ENCODE data around the gene CPNE2.
A peak's percentile ranks its signal among the peaks of the same experiment; 100 is the strongest.

Gene CPNE2

DNA sequence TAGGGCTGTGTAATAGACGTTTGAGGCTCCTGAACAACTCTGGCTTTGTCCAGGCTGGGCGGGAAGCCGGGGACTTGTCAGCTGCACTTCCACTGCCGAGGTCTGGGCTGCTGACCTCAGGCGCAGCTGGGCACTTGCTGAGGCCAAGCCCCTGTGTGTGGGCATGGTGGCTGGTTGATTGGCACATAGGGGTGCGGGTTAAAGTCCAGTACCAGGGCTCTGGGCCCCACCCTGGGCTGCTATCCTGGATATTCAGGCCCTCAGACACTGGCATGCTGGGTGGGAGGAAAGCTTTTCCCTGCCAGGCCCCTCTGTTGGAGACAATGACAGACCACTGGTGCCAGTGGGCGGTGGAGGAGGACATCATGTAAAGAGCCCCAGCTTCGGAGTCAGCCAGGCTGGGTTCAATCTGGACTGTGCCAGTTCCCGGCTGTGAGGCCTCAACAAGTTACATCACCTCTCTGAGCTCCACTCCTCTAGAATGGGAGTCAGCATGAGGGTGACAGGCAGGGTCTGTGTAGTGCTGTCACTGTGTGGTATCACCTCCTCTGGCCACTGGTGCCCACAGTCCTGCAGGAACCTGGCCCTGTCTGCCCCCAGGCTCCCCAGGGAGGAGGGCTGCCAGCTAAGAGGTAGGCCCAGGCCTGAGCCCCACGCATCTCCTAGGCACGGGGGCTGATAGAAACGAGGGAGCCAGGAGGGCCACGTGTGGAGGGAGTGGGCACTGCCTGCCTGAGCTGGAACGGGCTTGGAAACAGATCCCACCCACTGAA, 51.0 kb downstream of the CPNE2 start:
- peaks cover 16% of the 10 kb centered on the region for H3K4me1 ChIP-seq (ENCODE audit: control insufficient read depth, low read depth, low read length)

DNA sequence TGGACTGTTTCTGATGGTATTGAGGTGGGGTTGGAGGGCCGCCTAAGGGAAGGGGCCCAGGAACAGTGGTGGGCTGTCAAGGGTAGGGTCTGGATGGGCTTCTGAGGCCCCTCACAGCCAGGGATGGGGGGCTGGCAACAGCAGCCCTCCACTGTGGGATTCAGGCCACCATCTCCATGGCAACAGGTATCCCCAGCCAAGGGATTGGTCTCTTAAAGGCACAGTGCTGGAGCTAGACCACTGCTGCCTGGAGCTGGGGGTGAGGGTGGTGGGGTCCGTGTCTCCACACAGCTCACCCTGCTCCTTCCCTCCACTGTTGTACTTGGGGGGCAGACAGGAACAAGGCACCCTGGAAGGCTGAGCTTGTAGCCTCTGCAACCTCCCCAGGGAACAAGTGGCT, 51.6 kb downstream of the CPNE2 start:
- Histone ChIP-seq H3K36me3 (ENCODE audit: control insufficient read depth, low read depth, low read length) (no peaks in the 10 kb centered on the region), H3K4me3 (ENCODE audit: low read length) (no peak overlapping the region), H3K9ac (ENCODE audit: low read length) (no peak overlapping the region), H3K27me3 (ENCODE audit: control insufficient read depth, insufficient read depth, low read length) (no peaks in the 10 kb centered on the region), H3K4me1 (ENCODE audit: control insufficient read depth, low read depth, low read length) (peaks cover 16% of the 10 kb centered on the region), H3K27ac (ENCODE audit: low read length) (no peak overlapping the region), H3K9me3 (ENCODE audit: control insufficient read depth, low read depth, low read length) (no peaks in the 10 kb centered on the region)

More for the DNA sequence above, 51.0 kb downstream of the CPNE2 start:
- H3K9me3 ChIP-seq (ENCODE audit: control insufficient read depth, low read depth, low read length), result no peaks in the 10 kb centered on the region
- no peak overlapping the region for H3K9ac ChIP-seq (ENCODE audit: low read length)
- H3K36me3 ChIP-seq (ENCODE audit: control insufficient read depth, low read depth, low read length), result no peaks in the 10 kb centered on the region
- no peak overlapping the region for H3K27ac ChIP-seq (ENCODE audit: low read length)
- H3K4me3 ChIP-seq (ENCODE audit: low read length), result no peak overlapping the region
- no peaks in the 10 kb centered on the region for H3K27me3 ChIP-seq (ENCODE audit: control insufficient read depth, insufficient read depth, low read length)

DNA sequence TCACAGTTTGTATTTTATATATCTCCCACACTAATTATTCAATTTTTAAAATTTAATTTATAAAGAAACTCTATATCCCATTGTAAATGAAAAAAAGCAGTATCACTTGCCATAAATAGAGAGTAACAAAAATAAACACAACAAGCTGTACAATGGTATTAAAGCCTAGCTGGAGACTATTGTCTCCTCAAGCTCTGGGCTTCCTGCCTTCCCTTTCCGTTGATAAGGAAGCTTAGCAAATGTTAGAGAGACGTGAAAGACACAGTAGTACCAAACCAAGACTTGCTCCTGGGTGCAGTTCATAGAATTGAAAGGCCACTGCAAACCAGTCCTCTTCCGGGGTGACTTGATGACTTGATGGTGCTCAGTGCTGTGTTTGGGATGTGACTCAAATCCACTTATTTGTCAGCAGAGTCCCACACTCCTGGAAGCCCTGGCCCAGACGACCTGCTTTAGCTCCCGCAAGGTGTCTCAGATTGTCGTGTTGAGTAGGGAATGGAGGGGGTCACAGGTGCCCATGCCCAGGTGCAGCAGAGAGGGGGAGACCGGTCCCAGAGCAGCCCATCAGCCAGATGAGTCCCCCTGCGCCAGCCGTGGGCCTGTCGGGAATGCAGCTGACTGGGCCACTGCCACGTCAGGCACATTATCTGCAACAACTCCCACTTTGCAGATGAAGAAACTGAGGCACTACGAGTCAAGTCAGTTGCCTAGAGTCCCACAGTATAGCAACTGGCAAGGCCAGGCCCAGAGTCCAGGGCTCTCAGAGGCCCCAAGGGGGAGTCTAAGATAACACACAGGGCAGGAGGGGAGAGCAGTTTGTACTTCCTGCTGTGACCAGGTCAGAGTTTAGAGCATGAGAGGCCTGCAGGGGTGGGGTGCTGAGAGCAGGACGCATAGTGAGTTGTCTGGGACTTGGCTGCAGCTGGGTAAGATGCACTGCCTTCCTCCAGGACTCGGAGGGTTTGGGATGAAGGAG, 53.0 kb downstream of the CPNE2 start:
- Histone ChIP-seq H3K27ac (ENCODE audit: low read length) (no peak overlapping the region), H3K9ac (ENCODE audit: low read length) (no peak overlapping the region)

DNA sequence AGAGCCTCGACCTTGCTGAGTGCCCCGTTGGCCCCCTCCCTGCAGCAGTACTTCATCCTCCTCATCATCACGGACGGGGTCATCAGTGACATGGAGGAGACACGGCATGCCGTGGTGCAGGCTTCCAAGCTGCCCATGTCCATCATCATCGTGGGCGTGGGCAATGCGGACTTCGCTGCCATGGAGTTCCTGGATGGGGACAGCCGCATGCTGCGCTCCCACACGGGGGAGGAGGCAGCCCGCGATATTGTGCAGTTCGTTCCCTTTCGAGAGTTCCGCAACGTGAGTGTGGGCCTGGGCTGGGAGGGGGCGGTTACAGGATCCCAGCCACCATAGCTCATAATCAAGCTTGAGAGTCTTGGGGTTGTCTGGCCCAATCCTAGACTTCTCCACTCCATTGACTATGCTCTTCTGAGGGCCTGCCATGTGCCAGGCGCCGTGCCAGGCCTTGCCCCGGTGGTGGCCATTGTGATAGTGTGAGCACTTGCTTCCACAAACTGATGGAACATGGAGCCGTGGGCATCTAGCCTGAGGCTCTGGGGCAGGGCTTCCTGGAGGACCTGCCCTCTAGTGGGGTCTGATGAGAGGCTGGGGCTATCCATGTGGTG, 53.8 kb downstream of the CPNE2 start:
- Histone ChIP-seq H3K4me3 (ENCODE audit: low read length) (no peak overlapping the region), H3K36me3 (ENCODE audit: control insufficient read depth, low read depth, low read length) (no peaks in the 10 kb centered on the region), H3K9me3 (ENCODE audit: control insufficient read depth, low read depth, low read length) (no peaks in the 10 kb centered on the region), H3K27ac (ENCODE audit: low read length) (no peak overlapping the region), H3K9ac (ENCODE audit: low read length) (no peak overlapping the region), H3K27me3 (ENCODE audit: control insufficient read depth, insufficient read depth, low read length) (no peaks in the 10 kb centered on the region), H3K4me1 (ENCODE audit: control insufficient read depth, low read depth, low read length) (peaks cover 24% of the 10 kb centered on the region)

More for the DNA sequence above, 53.0 kb downstream of the CPNE2 start:
- Histone ChIP-seq H3K9me3 (ENCODE audit: control insufficient read depth, low read depth, low read length) (no peaks in the 10 kb centered on the region), H3K27me3 (ENCODE audit: control insufficient read depth, insufficient read depth, low read length) (no peaks in the 10 kb centered on the region), H3K4me1 (ENCODE audit: control insufficient read depth, low read depth, low read length) (peaks cover 17% of the 10 kb centered on the region), H3K36me3 (ENCODE audit: control insufficient read depth, low read depth, low read length) (no peaks in the 10 kb centered on the region), H3K4me3 (ENCODE audit: low read length) (no peak overlapping the region)

DNA sequence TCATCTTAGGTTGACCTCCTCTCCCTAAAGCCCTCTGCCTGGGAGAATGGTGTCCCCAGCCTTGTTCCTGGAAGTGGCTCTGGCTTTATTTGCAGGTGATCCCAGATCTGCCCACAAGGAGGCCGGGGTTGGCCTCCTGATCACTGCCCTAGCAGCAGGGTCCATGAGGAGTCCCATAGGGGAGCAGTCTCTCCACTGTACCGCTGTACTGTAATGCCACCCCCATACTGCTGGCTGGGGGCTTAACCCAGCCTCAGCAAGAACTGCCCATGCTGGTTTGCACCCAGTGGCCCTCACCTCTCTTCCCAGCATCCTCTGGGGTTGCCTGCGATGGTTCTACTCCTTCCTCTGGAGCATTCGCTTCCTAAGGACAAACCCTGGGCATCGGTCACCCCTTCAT, 54.4 kb downstream of the CPNE2 start:
- H3K4me1 ChIP-seq (ENCODE audit: control insufficient read depth, low read depth, low read length), result peaks cover 28% of the 10 kb centered on the region
- no peaks in the 10 kb centered on the region for H3K9me3 ChIP-seq (ENCODE audit: control insufficient read depth, low read depth, low read length)
- no peaks in the 10 kb centered on the region for H3K36me3 ChIP-seq (ENCODE audit: control insufficient read depth, low read depth, low read length)
- H3K4me3 ChIP-seq (ENCODE audit: low read length), result no peak overlapping the region
- H3K9ac ChIP-seq (ENCODE audit: low read length), result no peak overlapping the region
- no peaks in the 10 kb centered on the region for H3K27me3 ChIP-seq (ENCODE audit: control insufficient read depth, insufficient read depth, low read length)
- no peak overlapping the region for H3K27ac ChIP-seq (ENCODE audit: low read length)

DNA sequence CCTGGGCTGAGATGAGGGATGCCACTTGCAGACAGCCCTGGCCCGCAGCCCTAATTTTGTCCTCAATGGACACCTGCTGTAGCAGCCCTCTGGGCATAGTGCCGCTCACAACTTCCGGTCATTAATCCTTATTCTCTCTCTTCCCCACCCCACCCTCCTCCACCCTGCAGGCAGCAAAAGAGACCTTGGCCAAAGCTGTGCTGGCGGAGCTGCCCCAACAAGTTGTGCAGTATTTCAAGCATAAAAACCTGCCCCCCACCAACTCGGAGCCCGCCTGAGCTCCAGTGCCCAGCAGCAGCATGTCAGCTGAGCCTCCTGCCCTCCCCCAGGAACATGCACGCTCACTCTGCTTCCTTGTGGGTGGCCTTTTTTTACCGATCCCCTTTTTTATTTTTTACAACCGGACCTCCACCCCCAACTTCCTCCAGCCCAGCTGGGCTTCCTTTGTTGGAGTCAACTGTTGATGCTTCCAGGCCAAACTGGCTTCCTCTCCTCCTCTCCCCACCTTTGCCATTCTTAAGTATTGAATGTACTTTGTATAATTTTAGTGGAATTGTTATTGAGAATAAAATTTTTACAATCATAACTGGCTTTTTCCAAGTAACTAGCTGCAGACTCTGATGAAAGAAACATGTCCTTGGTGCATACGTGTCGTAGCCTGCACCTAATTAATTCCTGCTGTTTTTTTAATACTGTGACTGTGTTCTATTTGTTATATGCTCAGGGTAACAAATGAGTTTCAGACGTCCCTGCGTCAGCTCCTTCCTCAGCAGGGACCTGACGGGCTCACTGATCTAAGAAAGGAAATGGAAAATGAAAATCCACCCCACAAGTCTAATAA, 55.2 kb downstream of the CPNE2 start:
- Histone ChIP-seq H3K9ac (ENCODE audit: low read length) (no peak overlapping the region), H3K36me3 (ENCODE audit: control insufficient read depth, low read depth, low read length) (peaks cover 5% of the 10 kb centered on the region), H3K27ac (ENCODE audit: low read length) (peak overlapping the region; percentile 54), H3K4me1 (ENCODE audit: control insufficient read depth, low read depth, low read length) (peaks cover 33% of the 10 kb centered on the region), H3K9me3 (ENCODE audit: control insufficient read depth, low read depth, low read length) (no peaks in the 10 kb centered on the region), H3K4me3 (ENCODE audit: low read length) (peak overlapping the region; percentile 28), H3K27me3 (ENCODE audit: control insufficient read depth, insufficient read depth, low read length) (no peaks in the 10 kb centered on the region)

DNA sequence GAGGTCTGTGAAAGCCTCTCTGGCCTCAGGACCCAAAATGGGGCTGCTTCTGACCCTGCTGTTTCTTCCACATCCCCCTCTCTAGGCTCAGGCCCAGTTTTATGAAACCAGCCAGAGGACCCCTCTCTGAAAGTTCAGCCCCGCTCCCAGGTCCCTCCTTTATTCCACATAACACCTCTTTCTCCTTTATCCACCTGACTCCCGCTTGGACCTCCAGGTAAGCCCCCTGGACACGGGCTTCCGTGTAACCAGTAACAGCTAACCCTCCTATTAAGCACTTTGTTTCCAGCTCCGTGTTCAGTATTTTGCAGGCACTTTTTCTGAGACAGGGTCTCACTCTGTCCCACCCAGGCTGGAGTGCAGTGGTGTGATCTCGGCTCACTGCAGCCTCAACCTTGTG, 56.1 kb downstream of the CPNE2 start:
- no peak overlapping the region for H3K9ac ChIP-seq (ENCODE audit: low read length)
- no peak overlapping the region for H3K27ac ChIP-seq (ENCODE audit: low read length)
- no peak overlapping the region for H3K4me3 ChIP-seq (ENCODE audit: low read length)
- H3K4me1 ChIP-seq (ENCODE audit: control insufficient read depth, low read depth, low read length), result peaks cover 33% of the 10 kb centered on the region
- H3K36me3 ChIP-seq (ENCODE audit: control insufficient read depth, low read depth, low read length), result peaks cover 14% of the 10 kb centered on the region
- H3K27me3 ChIP-seq (ENCODE audit: control insufficient read depth, insufficient read depth, low read length), result no peaks in the 10 kb centered on the region
- H3K9me3 ChIP-seq (ENCODE audit: control insufficient read depth, low read depth, low read length), result no peaks in the 10 kb centered on the region

DNA sequence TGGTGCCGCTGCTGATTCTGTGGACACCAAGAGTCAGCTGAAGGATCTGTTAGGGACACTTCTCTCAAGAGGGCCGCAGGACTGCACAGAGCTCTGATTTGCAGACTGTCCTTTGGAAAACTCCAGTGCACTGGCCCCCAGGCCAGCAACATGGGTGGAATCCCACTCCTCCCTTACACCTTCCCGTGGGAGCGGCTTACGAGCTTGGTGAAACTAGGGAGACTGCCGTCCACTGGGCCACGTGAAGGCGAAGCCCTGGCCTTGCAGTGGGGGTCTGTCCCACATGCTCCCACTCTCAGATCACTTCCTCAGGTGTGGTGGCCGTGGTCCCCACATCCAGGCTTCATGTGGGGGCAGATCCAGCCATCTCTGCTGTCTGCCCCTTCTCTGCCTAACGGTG, 57.0 kb downstream of the CPNE2 start:
- H3K36me3 ChIP-seq (ENCODE audit: control insufficient read depth, low read depth, low read length), result peaks cover 23% of the 10 kb centered on the region
- H3K9me3 ChIP-seq (ENCODE audit: control insufficient read depth, low read depth, low read length), result no peaks in the 10 kb centered on the region

DNA sequence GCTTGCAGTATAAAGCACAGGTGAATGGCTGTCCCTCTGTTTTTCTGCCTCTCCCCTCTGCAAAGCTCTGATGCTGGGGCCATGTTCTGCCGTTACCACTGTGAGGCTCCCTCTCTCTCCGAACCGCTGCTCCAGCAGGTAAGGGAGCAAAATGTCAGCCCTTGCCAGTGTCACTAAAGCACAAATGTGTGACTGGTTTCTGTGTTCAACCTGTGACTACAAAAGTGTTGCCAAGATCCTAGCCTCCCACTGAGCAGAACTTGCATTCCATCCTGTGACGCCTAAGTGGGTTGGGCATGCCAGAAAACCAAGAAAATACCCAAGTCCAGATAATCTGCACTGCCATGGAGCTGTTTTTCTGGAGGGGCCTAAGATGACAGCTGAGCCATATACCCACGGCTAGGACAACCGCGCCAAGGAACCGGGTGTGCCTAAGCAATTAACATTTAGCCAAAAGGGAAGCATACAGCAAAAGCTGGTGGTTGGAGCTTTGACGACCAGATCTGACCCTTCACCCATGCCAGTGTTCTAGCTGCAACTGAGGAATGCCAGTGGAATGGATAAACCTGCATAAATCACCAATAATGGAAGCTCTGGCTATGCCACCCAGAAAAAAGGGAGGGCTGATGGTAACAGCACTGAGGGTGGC, 58.4 kb downstream of the CPNE2 start:
- H3K4me3 ChIP-seq (ENCODE audit: low read length), result no peak overlapping the region
- H3K4me1 ChIP-seq (ENCODE audit: control insufficient read depth, low read depth, low read length), result peaks cover 33% of the 10 kb centered on the region
- no peaks in the 10 kb centered on the region for H3K9me3 ChIP-seq (ENCODE audit: control insufficient read depth, low read depth, low read length)
- H3K27me3 ChIP-seq (ENCODE audit: control insufficient read depth, insufficient read depth, low read length), result no peaks in the 10 kb centered on the region
- H3K27ac ChIP-seq (ENCODE audit: low read length), result no peak overlapping the region
- H3K9ac ChIP-seq (ENCODE audit: low read length), result no peak overlapping the region
- peaks cover 29% of the 10 kb centered on the region for H3K36me3 ChIP-seq (ENCODE audit: control insufficient read depth, low read depth, low read length)

More for the DNA sequence above, 57.0 kb downstream of the CPNE2 start:
- Histone ChIP-seq H3K9ac (ENCODE audit: low read length) (no peak overlapping the region), H3K27ac (ENCODE audit: low read length) (no peak overlapping the region), H3K4me1 (ENCODE audit: control insufficient read depth, low read depth, low read length) (peaks cover 33% of the 10 kb centered on the region), H3K27me3 (ENCODE audit: control insufficient read depth, insufficient read depth, low read length) (no peaks in the 10 kb centered on the region), H3K4me3 (ENCODE audit: low read length) (no peak overlapping the region)

DNA sequence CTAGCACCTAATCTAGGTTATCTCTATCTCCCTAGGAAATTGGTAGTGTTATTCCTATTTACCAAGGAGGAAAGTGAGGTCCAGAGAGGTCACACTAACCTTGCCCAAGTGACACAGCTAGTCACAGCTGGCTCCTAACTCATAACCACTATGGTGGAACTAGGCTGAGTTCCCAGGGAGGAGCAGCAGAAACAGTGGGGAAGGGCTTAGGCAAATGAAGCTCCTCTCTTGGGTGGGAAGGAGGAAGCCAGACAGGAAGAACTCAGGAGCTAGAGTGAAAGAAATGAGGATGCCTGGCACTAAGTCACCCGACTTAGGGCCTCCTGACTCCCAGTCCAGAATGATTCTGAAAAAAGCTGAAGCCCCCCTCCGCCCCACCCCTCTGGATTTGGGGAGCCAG, 59.0 kb downstream of the CPNE2 start:
- no peak overlapping the region for H3K27ac ChIP-seq (ENCODE audit: low read length)
- peaks cover 33% of the 10 kb centered on the region for H3K4me1 ChIP-seq (ENCODE audit: control insufficient read depth, low read depth, low read length)
- no peaks in the 10 kb centered on the region for H3K27me3 ChIP-seq (ENCODE audit: control insufficient read depth, insufficient read depth, low read length)
- no peak overlapping the region for H3K9ac ChIP-seq (ENCODE audit: low read length)
- H3K36me3 ChIP-seq (ENCODE audit: control insufficient read depth, low read depth, low read length), result peaks cover 35% of the 10 kb centered on the region
- H3K9me3 ChIP-seq (ENCODE audit: control insufficient read depth, low read depth, low read length), result no peaks in the 10 kb centered on the region
- no peak overlapping the region for H3K4me3 ChIP-seq (ENCODE audit: low read length)

Measured in iPS-18a (cell line).